Measurements from ENCODE around the gene VBP1. TPM values are rescaled to one million over a fixed set of nuclear protein-coding genes. Genes with fewer than 3 reads are reported as not detected.

The VBP1 gene
- polyA plus RNA-seq, 1 experiment: 11.3 TPM

GRCh38 chrX:155225774-155226173 is 9.5 kb downstream of the VBP1 start:
- no peak for TF ChIP-seq CTCF (IDR thresholded peaks at IDR 0.05; ENCODE audit: insufficient read depth, low read depth, low read length)
- ChIA-PET POLR2A (no interaction called here), CTCF (interaction anchor here (1.3 kb wide), 1 partner anchor 10 kb away, joined by 6 read pairs; the partner anchor contains the start of gene VBP1)
- Histone ChIP-seq H3K4me3 (ENCODE audit: low read depth, low read length) (no peak overlapping the region), H3K27me3 (ENCODE audit: control insufficient read depth, insufficient read depth, low read length) (no peaks in the 10 kb centered on the region), H3K36me3 (ENCODE audit: control insufficient read depth, insufficient read depth, low read length) (no peaks in the 10 kb centered on the region; the same call in none of the 2 replicates)
- no peak for DNase-seq (ENCODE audit: low read depth)

GRCh38 chrX:155231163-155231562 is 14.9 kb downstream of the VBP1 start:
- POLR2A ChIA-PET: no interaction called here
- Histone ChIP-seq H3K36me3 (ENCODE audit: control insufficient read depth, insufficient read depth, low read length) (no peaks in the 10 kb centered on the region; the same call in 1 of the 2 replicates), H3K27me3 (ENCODE audit: control insufficient read depth, insufficient read depth, low read length) (no peaks in the 10 kb centered on the region), H3K4me3 (ENCODE audit: low read depth, low read length) (no peak overlapping the region)
- CTCF ChIA-PET: no interaction called here
- no peak for DNase-seq (ENCODE audit: low read depth)
- TF ChIP-seq CTCF (IDR thresholded peaks at IDR 0.05; ENCODE audit: insufficient read depth, low read depth, low read length): no peak

- CTCF ChIA-PET: interaction anchor here (1.1 kb wide), 1 partner anchor 20 kb away, joined by 3 read pairs; no protein-coding TSS in a partner anchor
- H3K27me3 ChIP-seq (ENCODE audit: control insufficient read depth, insufficient read depth, low read length): no peaks in the 10 kb centered on the region
These were observed 19.6 kb downstream of the VBP1 start for GRCh38 chrX:155235891-155236290.

GRCh38 chrX:155237719-155238118 is 21.5 kb downstream of the VBP1 start:
- Histone ChIP-seq H3K36me3 (ENCODE audit: control insufficient read depth, insufficient read depth, low read length) (no peaks in the 10 kb centered on the region), H3K27me3 (ENCODE audit: control insufficient read depth, insufficient read depth, low read length) (no peaks in the 10 kb centered on the region), H3K4me3 (ENCODE audit: low read depth, low read length) (no peak overlapping the region)
- no peak for DNase-seq (ENCODE audit: low read depth)
- ChIA-PET POLR2A (no interaction called here), CTCF (no interaction called here)
- TF ChIP-seq CTCF (IDR thresholded peaks at IDR 0.05; ENCODE audit: insufficient read depth, low read depth, low read length): no peak

More at GRCh38 chrX:155235891-155236290, 19.6 kb downstream of the VBP1 start:
- no peaks in the 10 kb centered on the region for H3K36me3 ChIP-seq (ENCODE audit: control insufficient read depth, insufficient read depth, low read length)
- POLR2A ChIA-PET: no interaction called here
- H3K4me3 ChIP-seq (ENCODE audit: low read depth, low read length): no peak overlapping the region
- DNase-seq (ENCODE audit: low read depth): no peak
- no peak for TF ChIP-seq CTCF (IDR thresholded peaks at IDR 0.05; ENCODE audit: insufficient read depth, low read depth, low read length)

- H3K27me3 ChIP-seq (ENCODE audit: control insufficient read depth, insufficient read depth, low read length): no peaks in the 10 kb centered on the region
- H3K36me3 ChIP-seq (ENCODE audit: control insufficient read depth, insufficient read depth, low read length): no peaks in the 10 kb centered on the region
- DNase-seq (ENCODE audit: low read depth): no peak
- CTCF ChIA-PET: no interaction called here
- TF ChIP-seq CTCF (IDR thresholded peaks at IDR 0.05; ENCODE audit: insufficient read depth, low read depth, low read length): no peak
- H3K4me3 ChIP-seq (ENCODE audit: low read depth, low read length): no peak overlapping the region
- POLR2A ChIA-PET: no interaction called here
These were observed 26.0 kb downstream of the VBP1 start for GRCh38 chrX:155242300-155242699.

All from BJ (cell line).